Suppressor macrophage treated with lipopolysaccharide for 1 hour (primary cell): Measurements from ENCODE around the gene HDC.

Experiments used
- DNase-seq, 3 donors: peaks; one replicate each; pipeline ENCODE4 v3.0.0-alpha.2; 2020 to 2022

Gene HDC, protein sequence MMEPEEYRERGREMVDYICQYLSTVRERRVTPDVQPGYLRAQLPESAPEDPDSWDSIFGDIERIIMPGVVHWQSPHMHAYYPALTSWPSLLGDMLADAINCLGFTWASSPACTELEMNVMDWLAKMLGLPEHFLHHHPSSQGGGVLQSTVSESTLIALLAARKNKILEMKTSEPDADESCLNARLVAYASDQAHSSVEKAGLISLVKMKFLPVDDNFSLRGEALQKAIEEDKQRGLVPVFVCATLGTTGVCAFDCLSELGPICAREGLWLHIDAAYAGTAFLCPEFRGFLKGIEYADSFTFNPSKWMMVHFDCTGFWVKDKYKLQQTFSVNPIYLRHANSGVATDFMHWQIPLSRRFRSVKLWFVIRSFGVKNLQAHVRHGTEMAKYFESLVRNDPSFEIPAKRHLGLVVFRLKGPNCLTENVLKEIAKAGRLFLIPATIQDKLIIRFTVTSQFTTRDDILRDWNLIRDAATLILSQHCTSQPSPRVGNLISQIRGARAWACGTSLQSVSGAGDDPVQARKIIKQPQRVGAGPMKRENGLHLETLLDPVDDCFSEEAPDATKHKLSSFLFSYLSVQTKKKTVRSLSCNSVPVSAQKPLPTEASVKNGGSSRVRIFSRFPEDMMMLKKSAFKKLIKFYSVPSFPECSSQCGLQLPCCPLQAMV

DNA sequence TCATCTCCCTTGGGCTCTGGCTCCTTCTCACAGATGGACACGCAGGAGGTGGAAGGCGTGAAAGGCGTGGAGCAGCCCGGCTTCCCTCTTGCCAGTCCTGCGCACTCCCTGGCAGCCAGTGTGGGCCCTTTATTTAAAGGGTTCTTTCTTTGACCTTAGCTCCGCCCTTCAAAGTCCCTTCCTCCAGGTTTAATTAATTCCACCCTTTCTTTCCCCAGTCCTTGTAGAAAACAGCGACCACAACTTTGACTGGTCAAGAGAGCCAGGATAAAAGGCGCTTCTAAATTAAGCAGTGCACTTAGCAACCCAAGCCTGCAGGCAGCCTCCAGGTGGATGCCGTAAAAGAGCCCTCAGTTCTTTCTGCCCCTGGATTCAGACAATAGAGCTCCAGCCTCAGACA lies at the start of gene HDC:
TSS of gene HDC (minus strand) at position 107 of the 400 bp plus-strand sequence. CDS start at position 4, 103 bp downstream.
- DNase-seq, result no peak

DNA sequence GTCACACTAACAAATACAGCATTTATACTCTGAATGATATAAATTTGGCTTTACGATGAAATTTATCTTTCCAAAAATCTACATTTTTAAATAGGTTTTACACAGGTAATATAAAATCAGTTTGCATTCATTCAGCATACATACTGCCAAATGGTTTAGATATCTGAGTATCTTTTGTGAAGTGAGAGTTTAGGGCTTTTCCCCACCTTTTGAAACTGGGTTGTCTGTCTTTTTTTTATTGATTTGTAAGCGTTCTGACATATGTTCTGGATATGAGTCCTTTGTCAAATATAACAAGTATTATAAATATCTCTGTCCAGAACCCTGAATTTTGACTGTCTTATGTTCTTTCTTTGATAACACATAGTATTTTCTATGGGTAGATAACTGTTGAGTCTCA lies 47.1 kb upstream of the HDC start:
- no peak for DNase-seq

DNA sequence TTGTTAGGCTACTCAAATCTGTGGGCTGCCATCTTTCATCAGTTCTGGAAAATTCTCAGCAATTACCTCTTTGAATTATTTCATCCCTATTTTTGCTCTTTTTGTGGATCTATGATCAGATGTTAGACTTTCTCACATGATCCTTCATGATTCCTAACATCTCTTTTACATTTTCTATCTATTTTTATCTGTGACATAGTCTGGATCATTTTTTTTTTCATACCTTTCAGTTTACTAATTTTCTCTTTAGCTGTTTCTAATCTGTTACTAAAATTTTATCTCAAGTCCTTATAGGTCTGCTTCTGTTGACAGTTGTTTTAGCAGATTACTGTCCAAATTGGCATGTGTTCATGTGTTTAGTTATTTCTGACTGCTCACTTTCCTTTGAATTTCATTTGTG lies 42.3 kb upstream of the HDC start:
- no peak for DNase-seq

DNA sequence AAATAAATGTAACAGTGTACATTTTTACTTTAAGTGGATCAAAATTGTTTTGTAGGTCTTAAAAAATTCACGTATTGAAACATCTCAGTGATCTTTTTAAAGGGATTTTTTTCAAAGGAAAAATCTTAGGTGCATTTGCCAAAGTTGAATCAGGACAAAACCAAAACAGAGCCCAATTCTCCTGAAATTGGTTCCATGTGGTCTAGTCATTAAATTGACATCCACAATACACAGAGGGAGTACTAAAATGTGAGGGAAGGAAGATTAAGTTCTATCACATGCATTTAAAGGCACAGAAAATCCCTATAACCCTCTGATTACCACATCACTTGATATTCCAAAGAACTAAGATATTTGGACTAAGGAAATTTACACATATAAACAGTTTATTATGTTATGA lies 39.3 kb upstream of the HDC start:
- DNase-seq, result no peak

DNA sequence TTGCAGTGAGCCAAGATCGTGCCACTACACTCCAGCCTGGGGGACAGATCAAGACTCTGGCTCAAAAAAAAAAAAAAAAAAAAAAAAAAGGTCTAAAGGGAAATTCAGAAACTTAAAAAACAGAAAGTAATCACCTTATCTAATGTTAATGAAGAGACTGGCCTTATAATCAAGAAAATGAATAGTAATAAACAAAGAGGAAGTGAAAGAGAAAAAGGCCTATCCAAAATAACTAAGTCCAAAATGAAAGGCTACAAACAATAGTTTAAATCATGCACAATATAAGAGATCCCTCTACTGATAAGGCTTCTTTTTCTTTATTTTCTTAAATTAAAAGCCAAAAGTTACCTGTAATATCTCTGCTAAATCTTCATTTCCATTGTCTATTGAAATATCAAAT lies 37.1 kb upstream of the HDC start:
- peak in 1 of 3 donors; percentile 6 for DNase-seq

DNA sequence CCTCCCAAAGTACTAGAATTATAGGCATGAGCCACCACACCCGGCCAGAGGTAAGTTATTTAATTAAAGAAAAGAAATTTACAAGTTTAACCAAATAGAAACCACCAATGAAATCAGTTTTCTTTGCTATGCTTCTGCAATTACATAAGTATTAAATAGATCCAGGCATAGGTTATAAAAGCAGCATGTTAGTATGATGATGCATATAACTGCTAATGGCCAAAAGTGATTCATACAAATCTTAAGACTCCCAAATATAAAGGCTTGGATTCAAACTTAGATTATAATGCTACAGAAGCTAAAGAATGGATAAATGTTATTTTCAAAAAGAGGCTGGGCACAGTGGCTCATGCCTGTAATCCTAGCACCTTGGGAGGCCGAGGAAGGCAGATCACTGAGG lies 32.8 kb upstream of the HDC start:
- no peak for DNase-seq

DNA sequence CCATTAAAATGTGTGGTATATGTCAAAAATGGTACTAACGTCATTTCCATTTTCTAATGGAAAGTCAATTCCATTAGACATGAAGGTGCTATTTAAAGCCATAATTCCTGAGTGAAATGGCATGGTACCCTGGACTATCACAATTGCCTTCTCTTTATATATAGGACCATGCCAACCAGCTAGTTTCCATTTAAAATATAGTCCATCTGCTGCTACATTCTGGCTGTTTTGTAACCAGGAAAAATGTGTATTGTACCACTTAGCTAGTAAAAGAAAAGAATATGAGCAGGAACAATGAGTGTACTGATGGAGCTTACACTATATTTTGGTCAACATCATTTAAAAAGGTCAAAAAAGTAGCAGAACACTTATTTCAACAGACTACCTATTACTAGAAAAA lies 30.4 kb upstream of the HDC start:
- no peak for DNase-seq

DNA sequence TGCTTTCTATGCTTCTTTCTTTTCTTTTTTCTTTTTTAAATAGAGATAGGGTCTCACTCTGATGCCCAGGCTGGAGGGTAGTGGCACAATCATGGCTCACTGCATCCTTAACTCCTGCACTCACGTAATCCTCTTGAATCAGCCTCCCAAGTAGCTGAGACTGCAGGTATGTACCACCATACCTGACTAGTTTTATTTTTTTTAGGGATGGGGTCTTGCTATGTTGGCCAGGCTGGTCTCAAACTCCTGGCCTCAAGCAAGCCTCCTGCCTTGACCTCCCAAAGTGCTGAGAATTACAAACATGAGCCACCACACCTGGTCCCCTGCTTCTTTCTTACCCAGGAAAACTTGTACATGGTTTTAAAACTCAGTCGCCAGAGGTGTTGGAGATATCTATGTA lies 24.2 kb upstream of the HDC start:
- DNase-seq, result no peak

DNA sequence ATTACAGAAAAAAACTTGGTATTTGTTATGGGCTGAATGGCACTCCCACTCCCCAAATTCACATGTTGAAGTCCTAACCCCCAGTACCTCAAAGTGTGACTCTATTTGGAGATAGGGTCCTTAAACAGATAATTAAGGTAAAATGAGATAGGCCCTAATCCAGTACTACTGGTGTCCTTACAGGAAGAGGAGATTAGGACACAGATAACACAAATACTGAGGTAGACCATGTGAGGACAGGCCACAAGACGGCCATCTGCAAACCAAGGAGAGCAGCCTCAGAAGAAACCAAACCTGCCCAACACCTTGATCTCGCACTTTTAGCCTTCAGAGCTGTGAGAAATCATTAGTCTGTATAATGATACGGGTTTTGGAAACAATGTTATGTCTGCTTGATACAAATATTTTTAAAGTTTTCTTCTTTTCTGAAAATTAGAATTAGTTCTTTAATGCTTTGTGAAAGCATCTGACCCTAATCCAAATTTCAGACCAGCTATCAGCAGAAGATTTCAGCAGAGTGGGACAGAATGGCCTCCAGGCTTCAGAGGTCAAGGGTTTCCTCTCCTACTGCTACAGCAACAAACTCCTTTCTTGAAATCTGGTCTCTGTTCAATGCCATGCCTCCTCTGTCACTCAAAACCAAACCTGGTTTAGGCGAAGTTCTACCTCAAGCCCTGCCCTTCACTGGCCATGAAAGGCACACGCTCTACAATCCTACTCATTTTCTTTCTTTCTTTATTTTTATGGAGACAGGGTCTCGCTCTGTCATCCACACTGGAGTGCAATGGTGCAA lies 22.0 kb upstream of the HDC start:
- no peak for DNase-seq

DNA sequence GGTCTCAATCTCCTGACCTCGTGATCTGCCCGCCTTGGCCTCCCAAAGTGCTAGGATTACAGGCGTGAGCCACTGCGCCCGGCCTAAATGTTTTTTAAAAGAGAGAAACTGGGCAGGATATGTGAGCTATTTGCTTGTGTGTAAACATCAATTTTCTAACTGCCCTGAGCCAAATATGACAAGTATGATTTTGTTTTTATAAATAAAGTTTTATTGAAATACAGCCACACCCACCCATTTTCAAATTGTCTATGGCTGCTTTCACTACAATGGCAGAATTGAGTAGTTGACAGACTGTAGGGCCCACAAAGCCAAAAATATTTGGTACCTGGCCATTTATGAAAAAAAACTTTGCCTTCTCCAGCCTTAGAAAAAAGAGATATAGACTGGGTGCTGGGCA lies 15.9 kb upstream of the HDC start:
- no peak for DNase-seq

DNA sequence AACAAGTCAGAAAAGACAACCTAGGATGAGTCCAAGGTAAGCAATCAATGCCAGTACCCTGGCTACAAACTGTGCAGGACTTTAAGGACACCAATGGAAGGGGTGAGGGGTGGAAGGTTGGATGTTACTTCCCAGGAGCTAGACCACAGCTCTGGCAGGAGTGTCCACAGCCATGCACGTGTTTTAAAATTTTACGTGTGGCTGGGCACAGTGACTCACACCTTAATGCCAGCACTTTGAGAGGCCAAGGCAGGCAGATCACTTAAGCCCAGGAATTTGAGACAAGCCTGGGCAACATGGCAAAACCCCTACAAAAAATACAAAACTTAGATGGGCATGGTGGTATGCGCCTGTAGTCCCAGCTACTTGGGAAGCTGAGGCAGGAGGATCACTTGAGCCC lies 14.7 kb upstream of the HDC start:
- no peak for DNase-seq

DNA sequence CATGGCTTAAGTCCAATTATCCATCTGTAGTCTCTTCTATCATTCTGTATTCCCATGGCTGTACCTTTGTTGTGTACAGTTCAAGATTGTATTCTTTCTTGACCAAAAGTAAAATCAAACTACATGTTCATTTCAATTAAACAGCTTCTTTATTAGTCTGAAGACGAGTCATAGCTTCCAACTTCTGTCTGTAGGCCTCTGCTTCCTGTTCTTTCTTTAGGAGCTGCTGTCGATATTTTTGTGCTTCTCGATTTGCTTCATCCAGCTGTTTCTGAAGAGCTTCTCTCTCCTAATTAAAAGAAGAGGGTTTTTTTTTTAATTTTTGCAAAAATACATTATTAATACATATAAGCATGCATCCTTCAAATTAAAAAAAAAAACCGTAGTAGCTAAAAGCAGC lies 13.0 kb upstream of the HDC start:
- peak; percentile 21 to 51 (median 46) for DNase-seq

DNA sequence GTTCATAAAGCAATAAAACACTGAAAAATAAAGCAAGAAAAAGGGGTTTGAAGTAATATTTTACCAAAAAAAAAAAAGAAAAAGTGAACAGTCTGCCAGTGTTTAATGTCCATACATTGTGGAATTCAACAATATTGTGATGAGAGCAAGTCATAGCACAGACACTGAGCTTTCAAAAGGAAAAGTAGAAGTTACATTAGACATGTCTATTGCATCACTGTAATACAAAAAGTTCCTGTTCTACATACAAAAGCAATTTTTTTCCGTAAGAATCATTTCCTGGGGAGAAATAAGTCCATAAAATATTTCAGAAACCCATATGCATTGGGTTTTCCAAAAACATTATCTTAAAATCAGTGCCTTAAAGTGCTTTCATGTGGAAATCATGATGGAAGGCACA lies 11.8 kb upstream of the HDC start:
- peak; percentile 34 to 67 (median 65) for DNase-seq

DNA sequence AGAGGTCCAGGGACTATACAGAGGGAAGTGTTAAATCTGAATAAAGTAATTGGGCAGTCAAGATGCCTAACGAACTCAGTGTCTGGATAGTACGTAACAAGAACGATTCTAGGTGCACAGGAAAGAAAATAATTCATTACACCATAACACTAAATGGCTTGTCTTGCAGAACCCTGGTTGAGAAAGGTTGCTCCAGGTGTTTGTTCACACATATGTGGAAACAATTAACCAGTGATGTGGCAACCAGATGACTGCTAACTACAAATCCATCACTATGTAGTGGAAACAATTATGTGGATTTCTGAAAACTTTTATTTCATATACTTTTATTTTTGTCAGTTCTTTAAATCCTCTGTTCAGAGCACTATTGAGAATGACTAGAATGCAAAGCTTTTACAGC lies 10.4 kb upstream of the HDC start:
- no peak for DNase-seq

DNA sequence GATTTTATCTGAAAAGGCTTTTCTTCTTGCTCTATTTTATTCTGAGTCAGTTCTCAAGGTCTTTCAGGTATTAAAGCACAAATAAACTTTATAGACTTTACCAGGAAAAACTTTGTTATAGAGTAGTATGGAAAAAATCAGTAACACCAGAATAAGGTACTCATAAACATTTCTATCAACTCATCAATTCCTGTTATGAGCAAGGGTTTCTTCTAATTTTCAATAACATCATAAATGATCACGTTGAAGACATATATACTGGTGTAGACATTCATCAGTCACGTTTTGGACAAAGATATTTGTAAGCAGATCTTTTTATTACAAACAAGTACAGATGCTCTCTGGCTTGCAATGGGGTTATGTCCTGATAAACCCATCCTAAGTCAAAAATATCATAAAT lies 9.6 kb upstream of the HDC start:
- no peak for DNase-seq

DNA sequence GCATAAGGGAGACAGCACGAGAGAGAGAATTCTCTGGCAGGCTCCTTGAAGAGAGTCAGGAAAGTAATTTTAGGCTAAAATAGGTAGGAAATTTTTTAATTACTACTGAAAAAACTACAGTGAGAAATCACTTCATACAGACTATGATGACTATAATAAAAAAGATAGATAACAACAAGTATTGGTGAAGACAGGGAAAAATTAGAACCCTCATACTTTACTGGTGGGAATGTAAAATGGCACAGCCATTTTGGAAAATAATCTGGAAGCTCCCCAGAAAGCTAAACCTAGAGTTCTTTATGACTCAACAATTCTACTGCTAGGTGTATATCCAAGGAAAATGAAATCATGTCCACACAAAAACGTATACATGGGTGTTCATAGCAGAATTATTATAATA lies 2.1 kb upstream of the HDC start:
- no peak for DNase-seq

DNA sequence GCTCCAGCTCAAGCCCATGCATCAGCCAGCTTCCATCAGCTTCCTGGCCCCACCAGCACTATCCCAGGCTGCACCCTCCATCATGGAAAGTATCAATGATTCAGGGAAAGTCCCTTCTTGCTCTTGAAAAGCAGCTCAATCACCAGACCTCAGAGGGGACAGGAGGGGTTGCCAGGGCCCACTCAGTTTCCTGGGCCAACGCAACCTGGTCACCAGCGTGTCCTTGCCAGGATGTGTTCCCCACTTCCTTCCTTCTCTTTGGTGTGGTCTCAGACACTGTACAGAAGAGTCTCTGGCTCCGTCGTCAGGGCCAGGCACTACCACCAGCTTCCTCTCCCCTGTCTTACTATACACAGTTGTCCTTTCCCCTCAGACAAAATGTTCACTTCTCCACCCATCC lies 3.0 kb downstream of the HDC start:
- peak in 1 of 3 donors; percentile 30 for DNase-seq

DNA sequence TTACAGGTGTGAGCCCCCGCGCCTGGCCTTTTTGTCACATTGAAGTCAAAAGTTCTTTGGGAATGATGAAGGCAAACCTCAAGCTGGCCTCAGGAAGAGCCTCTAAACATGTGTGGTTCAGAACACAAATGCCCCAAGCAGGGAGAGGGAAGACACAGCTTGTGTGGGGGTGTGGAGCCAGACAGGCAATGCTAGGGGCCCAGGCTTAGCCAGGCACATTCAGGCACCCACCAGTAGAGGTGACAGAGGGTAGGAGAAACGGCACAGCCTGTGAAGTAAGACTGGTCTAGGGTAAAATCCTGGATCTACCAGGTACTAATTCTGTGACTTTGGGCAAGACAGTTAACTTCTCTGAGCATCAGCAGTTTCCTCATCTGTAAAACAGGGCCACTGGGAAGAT lies 3.5 kb downstream of the HDC start:
- no peak for DNase-seq

DNA sequence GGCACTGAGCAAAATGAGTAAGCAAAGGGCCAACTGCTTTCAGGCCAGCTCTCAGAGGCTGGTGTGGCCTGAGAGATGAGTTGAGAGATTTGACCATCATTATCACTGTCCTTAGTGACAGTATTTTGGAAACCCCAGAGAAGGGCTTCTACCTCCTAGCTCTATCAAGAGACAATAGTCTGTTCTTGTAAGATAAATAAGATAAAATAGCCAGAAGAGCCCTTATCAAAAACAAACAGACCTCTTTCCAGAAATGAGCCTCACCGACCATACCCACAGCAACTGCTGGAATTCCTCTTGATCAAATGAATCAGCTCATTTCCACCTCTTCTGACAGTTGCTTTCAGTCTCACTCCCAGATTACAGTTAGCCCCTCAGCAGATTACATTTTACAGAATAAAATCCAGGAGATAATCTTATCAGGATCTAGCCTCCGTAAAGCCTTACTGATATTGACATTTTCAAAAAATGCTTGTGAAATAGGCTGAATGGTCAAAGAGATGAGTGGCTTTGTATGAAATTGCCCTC lies 4.5 kb downstream of the HDC start:
- DNase-seq, result no peak

DNA sequence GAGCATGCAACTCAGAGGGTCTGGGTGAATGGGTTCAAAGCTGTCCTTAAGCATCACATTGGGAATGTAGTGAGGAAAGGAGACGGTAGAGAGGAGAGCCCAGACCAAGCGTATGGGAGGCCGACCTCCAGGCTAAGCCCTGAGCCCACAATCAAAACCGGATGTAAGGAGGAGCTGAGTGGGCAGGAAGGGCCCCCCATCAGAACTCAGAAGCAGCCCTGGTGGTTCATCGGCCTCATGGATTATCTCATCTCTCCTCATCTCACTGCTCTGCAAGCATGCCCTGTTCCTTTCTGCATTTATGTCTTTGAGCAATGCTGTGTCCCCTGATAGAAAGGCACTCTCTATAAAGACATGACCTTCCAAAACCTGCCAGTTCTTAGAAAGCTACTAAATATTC lies 6.2 kb downstream of the HDC start:
- DNase-seq, result no peak

DNA sequence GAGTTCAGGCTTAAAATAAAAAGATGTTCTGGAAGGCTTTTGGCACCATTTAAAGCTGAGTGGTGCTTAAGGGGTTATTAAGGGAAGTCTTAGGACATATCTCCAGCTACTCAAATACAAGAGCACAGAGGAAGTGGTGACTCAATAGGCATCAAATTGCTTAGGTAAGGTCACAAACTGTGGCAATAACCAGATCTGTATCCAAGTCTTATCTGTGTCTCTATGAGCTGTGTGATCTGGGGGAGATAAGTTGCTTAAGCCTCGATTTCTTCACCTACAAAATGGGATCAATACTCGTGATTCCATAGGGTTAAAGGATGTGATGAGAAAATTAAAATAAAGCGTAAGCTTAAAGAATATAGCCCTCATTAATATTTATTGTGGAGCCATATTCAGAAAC lies 7.6 kb downstream of the HDC start:
- DNase-seq, result peak; percentile 55 to 73 (median 72)

DNA sequence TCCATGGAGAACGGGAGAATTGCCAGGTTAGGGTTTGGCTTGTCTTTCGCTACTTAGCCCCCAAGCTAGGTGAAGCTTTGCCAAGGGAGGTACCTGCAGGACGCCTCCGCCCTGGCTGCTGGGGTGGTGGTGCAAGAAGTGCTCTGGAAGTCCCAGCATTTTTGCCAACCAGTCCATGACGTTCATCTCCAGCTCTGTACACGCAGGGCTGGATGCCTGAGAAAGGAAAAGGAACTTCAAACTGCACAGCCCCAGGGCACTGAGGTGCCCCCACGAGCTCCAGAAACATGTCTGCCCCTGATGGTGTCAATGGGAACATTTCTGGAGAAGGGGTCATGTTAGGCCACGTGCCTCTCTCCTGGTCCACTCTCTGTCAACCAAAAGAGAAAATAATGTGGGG lies 8.2 kb downstream of the HDC start:
- no peak for DNase-seq

DNA sequence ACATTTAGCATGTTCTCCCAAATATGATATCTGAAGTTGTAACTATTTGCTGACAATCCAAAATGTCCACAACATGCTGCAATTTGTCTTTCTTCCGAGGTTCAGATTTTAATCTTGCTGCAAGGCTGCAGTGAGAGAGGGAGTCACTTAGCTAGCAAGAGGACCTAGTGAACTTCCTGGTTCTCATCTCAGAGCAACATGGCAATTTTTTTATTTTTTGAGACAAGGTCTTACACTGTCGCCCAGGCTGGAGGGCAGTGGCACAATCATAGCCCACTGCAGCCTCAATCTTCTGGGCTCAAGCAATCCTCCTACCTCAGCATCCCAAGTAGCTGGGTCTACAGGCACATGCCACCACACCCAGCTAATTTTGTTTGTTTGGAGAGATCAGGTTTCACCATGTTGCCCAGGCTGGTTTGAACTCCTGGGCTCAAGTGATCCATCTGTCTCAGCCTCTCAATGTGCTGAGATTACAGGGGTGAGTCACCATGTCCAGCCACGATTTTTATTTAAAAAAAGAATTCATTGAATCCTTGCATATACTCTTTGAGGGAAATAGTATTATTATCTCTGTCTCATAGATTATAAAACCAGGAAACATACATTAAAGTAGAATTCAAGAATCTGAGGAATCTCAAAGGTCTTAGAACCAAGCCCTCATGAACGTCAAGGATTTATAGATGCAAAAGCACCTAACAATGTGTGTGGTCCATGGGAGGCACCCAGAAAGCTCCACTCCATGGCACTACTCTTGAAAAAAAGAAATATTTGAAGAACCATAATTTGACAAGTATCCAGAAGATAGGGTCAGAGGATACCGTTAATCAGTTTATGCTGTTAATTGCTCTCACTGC lies 9.1 kb downstream of the HDC start:
- no peak for DNase-seq
